Kidney epithelial cell (primary cell): Measurements from ENCODE around the gene PLAC9. TPM values are rescaled to one million over a fixed set of nuclear protein-coding genes. Genes with fewer than 3 reads are reported as not detected.
"Not testable (repeated sequence)": the region's sequence is repeated elsewhere in the genome, so short reads cannot be mapped to it uniquely, and the experiment has no call there.

ENCODE experiments used
- DNase-seq: peaks from one replicate; pipeline ENCODE4 v3.0.0-alpha.2; 2010; ENCODE audit warnings: low read depth
- H3K27me3 ChIP-seq: 2 replicates; pipeline ENCODE4 v1.6.0; 2011; ENCODE audit warnings: low read length; ENCODE audit not compliant: control insufficient read depth, insufficient read depth
- H3K36me3 ChIP-seq: 2 replicates; pipeline ENCODE4 v1.5.1; 2011; ENCODE audit warnings: low read length; ENCODE audit not compliant: control insufficient read depth, insufficient read depth
- H3K4me3 ChIP-seq: 2 replicates; pipeline ENCODE4 v1.5.1; 2011; ENCODE audit warnings: low read depth, mild to moderate bottlenecking, control low read depth, low read length
- total RNA-seq: library from RNA; depleted of rRNA; stranded (reverse); fragments of >200 nt; gene quantifications from 2 replicates; pipeline ENCODE4 v1.2.3, GENCODE V29; 2015
- TF ChIP-seq, protein P1 (sequence below): IDR thresholded peaks from 2 replicates; pipeline ENCODE4 v1.5.1; 2011; ENCODE audit warnings: mild to moderate bottlenecking, moderate library complexity, low read length, control low read depth, inconsistent platforms; ENCODE audit not compliant: insufficient read depth, poor library complexity, severe bottlenecking

Gene PLAC9
- total RNA-seq, 1 donor from 2014 or later, result not detected

DNA sequence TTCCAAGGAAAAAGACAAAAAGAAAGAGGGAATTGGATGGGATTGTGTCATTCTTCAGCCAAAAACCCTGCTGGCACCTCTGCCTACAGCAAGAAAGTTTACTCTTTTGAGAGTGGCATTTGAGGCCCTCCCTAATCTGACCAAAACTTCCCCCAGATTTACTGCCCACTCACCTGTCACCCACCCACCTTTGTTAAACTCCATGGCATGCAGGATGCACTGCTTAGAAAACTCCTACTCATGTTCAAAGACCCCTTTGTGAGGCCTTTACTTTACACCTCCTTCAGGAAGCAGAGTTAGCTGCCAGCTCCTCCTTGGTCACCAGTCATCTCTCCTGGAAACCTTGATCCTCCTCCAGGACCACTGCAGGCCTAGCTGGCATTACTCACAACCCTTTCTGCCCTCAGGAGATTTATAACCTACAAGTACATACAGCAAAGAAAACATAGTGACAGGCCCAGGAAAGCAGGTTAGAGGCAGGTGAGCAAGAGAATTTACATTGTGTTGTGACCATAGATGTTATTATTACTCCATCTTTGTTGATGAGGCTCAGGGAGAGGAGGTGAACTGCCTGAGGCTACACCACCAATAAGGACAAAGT, 10.3 kb upstream of the PLAC9 start:
- Histone ChIP-seq H3K36me3 (no peaks in the 10 kb centered on the region), H3K27me3 (no peaks in the 10 kb centered on the region), H3K4me3 (no peak overlapping the region)
- no peak for DNase-seq
- TF ChIP-seq, protein P1, sequence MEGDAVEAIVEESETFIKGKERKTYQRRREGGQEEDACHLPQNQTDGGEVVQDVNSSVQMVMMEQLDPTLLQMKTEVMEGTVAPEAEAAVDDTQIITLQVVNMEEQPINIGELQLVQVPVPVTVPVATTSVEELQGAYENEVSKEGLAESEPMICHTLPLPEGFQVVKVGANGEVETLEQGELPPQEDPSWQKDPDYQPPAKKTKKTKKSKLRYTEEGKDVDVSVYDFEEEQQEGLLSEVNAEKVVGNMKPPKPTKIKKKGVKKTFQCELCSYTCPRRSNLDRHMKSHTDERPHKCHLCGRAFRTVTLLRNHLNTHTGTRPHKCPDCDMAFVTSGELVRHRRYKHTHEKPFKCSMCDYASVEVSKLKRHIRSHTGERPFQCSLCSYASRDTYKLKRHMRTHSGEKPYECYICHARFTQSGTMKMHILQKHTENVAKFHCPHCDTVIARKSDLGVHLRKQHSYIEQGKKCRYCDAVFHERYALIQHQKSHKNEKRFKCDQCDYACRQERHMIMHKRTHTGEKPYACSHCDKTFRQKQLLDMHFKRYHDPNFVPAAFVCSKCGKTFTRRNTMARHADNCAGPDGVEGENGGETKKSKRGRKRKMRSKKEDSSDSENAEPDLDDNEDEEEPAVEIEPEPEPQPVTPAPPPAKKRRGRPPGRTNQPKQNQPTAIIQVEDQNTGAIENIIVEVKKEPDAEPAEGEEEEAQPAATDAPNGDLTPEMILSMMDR, result no peak

DNA sequence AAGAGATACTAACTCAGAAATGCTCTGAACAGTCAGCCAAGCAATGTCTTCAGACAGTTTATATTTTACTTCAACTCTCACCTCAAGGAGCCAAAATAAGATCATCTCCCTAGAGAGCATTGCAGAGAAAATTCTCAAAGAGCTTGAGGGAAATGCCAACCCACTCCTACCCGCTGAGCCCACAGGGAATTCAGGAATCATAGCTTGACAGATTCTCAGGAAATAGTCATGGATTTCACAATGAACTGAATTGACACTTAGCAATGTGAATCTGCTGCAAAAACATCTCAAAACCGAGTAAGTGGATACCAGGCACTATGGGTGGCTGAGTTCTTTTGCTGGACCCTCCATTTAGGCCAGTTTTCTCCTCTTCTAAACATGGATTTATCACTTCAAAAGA, 9.8 kb upstream of the PLAC9 start:
- Histone ChIP-seq H3K27me3 (no peaks in the 10 kb centered on the region), H3K36me3 (no peaks in the 10 kb centered on the region), H3K4me3 (no peak overlapping the region)
- DNase-seq, result no peak
- TF ChIP-seq, protein P1, result no peak

DNA sequence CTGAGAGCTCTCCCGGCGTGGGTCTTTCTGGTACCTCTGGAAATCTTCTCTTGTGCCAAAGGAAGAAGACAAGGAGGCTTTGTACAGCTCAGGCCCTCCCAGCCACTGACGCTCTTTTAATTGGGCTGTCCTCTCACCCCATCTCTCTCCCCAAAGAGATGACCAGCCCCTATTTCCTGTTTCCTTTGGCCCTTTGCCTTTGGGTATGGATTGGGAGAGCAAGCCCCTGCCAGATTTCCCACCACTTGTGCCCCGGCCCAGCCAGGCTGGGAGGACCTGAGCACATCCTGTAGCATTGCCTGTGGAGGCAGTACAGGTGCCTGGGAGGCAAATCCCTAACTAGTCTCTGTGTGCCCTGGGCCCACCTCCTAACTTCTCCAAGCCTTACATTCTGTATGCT, 5.7 kb upstream of the PLAC9 start:
- TF ChIP-seq, protein P1, result no peak
- DNase-seq, result no peak
- H3K27me3 ChIP-seq, result peaks cover 3% of the 10 kb centered on the region
- no peaks in the 10 kb centered on the region for H3K36me3 ChIP-seq
- no peak overlapping the region for H3K4me3 ChIP-seq

DNA sequence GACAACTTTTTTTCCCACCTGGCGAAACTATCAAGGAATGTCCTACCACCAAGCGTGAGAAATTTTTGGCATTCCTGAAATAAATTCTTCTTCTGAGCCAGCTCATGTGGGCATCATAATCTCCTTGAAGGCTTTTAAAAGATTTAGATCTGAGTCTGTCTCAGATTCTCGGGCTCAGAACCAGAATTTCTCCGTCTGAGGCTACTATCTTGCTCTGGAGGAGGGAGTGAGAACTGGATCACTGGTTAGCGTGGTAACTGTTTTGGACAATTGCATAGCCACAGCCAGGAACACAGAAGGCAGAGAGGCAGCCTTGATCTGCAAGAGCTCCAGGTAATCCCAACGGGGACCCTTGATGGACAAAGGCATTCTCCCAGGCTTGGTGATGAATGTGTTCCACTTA, 1.0 kb upstream of the PLAC9 start:
- TF ChIP-seq, protein P1, result no peak
- no peak for DNase-seq
- Histone ChIP-seq H3K36me3 (no peaks in the 10 kb centered on the region), H3K27me3 (peaks cover 19% of the 10 kb centered on the region), H3K4me3 (no peak overlapping the region)

DNA sequence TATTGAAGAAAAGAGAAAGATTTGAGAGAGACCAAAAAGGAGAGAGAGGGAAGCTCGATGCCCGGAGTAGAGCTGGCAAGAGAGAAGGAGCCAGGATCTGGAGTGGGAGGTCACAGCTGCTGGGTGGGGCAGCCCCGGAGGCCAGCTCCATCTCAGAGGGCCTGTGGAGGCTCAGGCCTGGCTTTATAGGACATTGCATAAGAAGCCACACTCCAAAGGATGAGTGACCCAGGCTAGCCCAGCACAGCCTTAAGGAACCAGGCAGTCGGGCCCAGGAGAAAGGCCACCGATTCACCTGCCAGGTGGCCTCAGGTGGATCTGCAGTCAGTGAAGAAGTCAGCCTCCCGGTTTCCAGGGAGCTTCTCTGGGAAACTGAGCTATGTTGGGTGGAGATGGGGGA, 676 bp downstream of the PLAC9 start:
- TF ChIP-seq, protein P1, result no peak
- H3K4me3 ChIP-seq, result no peak overlapping the region
- no peak for DNase-seq
- H3K27me3 ChIP-seq, result peaks cover 19% of the 10 kb centered on the region
- no peaks in the 10 kb centered on the region for H3K36me3 ChIP-seq

DNA sequence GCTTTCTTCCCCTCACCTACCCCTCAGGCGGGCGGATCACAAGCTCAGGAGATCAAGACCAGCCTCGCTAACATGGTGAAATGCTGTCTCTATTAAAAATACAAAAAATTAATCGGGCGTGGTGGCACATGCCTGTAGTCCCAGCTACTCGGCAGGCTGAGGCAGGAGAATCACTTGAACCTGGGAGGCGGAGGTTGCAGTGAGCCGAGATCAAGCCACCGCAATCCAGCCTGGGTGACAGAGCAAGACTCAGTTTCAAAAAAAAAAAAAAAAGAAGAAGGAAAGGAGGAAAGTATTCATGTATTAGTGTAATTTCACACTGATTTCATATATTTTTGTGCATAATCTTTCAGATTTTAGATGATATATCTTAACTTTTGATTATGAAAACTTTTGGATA, 1.2 kb downstream of the PLAC9 start:
- H3K27me3 ChIP-seq, result peaks cover 19% of the 10 kb centered on the region
- not testable (repeated sequence) for H3K36me3 ChIP-seq, DNase-seq, H3K4me3 ChIP-seq
